NK-92 treated with Interleukin-12 subunit alpha and Interleukin-12 subunit beta, amount 100 ng/mL, for 24 hours (cell line): Measurements from ENCODE around the gene MUL1.
"Not testable (repeated sequence)": the region's sequence is repeated elsewhere in the genome, so short reads cannot be mapped to it uniquely, and the experiment has no call there.

Experiments
- DNase-seq: peaks from one replicate; lab custom pipeline; 2025; lab: John Stamatoyannopoulos, UW

MUL1 gene, protein sequence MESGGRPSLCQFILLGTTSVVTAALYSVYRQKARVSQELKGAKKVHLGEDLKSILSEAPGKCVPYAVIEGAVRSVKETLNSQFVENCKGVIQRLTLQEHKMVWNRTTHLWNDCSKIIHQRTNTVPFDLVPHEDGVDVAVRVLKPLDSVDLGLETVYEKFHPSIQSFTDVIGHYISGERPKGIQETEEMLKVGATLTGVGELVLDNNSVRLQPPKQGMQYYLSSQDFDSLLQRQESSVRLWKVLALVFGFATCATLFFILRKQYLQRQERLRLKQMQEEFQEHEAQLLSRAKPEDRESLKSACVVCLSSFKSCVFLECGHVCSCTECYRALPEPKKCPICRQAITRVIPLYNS

DNA sequence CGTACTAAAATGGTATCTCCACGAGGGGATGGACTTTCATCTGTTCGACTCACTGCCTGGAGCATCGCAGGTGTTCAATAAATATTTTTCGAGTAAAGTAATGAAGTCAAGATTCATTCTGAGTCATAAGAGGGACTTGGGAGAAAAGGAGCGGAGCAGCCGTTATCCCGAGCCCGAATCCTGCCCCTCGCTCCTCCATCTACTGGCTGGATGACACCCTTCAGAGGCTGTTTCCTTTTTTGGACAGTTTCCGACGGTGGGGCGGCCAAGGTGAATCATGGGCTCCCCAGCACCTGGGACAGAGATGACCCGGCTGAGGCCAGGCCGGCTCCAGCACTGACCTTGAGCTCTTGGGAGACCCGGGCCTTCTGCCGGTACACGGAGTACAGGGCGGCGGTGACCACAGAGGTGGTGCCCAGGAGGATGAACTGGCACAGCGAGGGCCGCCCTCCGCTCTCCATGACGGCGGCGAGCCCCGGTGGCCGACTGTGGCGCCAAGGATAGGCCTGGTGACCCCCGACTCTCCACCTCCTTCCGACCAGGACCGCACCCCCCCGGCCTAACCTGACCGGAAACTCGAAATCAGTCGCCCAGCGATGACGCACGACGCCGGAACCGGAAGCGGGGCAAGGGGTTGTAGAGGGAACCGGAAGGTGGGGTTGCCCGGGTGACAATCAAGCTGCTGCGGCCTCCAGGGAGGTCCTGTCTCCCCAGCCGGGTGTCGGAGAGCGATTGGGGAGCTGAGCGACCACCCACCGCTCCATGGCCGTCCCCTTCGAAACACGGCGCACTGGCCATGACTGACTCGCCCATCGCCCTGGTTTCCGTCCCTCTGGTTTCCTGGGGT, at the start of gene MUL1:
Gene MUL1, minus strand, starts transcription at position 588 of the 847 bp plus-strand sequence. Its CDS starts 127 bp downstream, at position 461.
- DNase-seq = peak; percentile 91

DNA sequence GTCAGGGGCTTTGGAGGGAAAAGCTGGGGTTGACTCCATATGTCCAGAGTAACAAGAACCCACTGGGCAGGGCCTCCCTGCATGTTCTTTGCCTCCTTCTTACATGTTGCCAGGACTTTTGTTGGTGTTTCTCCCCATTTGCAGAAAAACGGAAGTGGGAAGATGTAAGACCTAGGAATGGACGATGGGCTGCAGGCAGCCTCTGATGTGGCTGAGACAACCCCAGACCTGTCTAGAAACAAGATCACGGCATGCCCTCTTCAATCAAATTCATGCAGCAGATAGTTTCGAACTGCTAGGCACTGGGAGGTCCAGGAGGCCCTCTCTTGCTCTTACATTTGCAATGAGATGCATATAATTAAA, 47.8 kb upstream of the MUL1 start:
- DNase-seq = no peak

DNA sequence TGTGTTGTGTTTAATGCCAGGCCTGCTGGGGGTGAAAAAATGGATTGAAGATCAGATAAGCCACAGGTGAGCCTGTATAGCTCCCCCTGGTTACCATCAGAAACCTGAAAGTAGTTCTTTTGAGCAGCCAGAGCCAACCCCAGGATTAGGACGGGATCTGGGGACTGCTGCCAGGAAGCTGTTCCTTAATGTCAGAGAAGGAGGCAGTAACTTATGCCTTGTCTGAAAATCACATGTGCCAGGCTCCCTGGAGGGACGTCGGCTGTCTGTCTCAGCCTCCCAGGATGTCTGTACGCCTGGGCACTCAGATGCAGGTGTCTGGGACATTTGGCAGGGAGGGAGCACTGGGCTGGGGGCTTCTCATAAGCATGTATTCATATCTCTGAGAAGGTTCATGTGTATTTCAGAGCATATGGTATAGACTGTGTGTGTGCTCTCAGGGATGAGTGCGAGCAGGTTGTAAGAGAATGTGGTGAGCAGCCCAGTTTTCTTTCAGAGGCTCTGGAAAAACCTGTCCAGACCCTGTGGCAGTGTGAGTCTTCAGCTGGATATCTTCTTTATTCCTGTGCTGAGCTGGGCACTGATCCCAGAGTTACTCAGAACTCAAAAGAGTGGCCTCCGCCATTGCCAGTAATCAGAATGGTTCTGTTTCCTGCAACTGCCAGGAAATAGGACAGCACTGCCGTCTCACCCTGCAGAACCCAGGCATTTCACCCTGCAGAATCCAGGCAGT, 47.2 kb upstream of the MUL1 start:
- no peak for DNase-seq

DNA sequence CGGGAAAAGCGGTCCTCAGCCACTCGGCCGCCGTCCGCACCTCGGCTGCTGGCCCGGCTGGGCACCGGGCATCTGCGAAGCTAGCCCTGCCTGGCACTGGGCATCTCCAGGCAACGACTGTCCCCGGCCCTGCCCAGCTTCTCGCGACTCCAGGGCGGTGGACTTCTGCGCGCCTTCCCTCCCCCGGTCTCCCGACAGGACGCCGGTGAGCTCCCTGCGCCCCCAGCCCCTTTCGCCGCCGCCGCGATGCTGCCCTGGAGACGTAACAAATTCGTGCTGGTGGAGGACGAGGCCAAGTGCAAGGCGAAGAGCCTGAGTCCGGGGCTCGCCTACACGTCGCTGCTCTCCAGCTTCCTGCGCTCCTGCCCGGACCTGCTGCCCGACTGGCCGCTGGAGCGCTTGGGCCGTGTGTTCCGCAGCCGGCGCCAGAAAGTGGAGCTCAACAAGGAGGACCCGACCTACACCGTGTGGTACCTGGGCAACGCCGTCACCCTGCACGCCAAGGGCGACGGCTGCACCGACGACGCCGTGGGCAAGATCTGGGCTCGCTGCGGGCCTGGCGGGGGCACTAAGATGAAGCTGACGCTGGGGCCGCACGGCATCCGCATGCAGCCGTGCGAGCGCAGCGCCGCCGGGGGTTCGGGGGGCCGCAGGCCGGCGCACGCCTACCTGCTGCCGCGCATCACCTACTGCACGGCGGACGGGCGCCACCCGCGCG, 44.9 kb upstream of the MUL1 start:
- no peak for DNase-seq

DNA sequence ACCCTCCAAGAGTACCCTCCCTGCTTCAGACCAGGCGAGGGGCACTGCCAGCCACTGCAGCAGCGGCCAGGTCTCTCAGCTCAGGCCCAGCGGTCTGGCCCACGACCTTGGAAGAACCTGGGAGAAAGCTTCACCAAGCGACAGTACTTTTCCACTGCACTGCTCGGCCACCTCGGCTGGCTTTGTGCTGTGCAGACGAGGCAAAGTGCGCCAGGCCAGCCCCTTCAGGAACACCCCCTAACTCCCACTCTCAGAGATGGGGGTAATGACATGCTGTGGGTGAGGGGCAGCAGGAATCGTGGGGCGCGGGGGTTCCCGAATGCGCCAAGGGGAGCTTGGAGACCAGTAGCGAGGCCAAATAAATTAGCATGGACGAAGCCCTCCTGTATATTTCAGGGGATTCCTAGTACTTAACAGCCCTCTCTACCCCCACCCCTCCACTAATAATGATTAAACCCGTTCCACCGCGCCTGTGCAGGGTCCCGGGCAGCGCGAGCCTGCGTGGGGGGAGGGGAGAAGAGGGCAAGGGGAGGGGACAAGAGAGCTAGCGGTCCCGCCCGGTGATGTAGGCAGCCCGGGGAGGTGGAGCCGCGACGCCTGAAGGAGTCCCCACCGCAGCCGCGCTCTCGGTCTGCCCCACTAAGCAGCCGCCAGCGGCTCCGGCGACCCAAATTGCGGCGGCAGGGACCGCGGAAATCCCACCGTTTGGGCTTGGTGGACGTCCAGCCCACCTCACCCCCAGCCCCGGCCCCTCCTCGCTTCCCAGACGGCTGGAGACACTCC, 44.2 kb upstream of the MUL1 start, which contains the start of gene FAM43B:
Gene FAM43B, plus strand, starts transcription at position 629 of the 783 bp plus-strand sequence. CDS start 401 bp downstream, outside the sequence.
- DNase-seq = no peak

DNA sequence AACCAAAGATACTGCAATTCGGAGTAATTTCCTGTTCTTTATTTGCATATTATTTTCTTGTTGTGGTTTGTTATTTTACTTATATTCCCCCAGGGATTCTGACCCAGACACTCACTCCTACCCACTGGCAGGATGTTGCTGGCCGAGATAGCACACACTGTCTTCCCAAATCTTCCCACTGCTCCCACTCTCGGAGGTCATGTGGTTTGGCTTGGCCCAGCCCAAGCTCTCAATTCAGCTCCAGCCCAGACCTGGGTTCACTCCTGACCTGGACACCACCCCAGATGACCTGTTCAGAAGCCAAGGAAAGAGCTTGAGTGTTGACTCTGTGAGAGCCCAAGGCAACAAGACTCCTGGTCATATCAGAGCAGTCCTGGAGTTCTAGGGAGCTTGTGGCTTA, 43.2 kb upstream of the MUL1 start:
- no peak for DNase-seq

DNA sequence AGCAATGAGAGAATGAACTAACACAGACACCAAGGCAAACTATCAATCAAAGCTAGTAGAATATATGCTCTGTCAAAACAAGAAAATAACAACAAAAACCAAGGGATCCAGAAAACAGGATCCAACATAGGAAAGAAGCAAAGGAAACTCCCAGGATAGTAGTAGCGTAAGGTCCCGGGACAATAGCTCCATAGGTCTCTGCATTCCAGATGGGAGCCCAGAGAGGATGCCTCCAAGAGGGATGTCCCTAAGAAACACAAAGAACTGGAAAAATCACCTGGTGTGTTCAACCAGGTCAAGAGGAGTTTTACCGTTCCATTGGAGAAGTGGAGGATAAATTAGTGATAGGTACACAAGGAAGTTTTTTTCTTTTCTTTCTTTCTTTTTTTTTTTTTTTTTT, 38.7 kb upstream of the MUL1 start:
- DNase-seq = no peak

DNA sequence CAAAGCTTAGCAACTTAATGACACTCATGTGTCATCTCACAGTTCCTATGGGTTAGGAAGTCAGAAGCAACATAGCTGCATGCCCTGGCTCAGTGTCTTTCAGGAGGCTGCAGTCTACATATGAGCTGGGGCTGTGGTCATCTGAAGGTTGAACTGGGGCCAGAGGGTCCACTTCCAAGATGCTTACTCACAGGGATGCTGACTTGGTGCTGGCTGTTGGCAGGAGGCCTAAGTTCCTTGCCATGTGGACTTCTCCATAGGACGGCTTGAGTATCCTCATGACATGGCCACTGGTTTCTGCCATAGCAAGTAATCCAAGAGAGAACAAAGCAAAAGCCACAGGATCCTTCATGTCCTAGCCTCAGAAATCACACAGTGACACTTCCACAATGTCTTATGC, 32.3 kb upstream of the MUL1 start:
- DNase-seq = no peak

DNA sequence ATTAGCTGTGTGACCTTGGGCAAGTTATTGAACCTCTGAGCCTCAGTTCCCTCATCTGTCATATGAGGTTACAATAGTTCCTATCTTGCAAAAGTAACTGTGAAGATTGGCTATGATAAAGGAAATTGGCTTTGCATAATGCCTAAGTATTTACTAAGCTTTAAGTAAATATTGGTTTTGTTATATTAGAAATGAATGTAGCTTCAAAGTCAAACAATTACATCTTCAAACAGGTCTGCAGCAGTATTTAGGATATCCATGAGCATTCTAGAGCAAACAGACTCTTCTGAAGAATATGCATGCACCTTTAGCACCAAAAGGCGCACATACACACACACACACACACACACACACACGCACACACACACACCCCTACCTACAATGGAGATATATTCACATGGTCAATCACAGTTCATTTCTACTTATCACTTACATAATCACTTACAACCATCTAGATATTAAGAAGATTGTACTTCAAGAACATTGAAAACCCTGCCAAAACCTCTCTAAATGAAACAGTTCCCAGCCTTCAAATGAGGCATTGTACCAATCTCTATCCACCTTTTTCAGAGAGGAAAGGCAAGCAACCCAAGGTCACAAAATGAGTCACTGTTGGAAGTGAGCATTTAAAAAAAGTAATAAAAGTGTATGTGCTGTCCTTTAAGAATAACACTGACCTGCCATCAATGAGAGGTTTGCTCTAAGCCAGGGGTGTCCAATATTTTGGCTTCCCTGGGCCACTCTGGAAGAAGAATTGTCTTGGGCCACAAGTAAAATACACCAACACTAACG, 31.0 kb upstream of the MUL1 start:
- no peak for DNase-seq

DNA sequence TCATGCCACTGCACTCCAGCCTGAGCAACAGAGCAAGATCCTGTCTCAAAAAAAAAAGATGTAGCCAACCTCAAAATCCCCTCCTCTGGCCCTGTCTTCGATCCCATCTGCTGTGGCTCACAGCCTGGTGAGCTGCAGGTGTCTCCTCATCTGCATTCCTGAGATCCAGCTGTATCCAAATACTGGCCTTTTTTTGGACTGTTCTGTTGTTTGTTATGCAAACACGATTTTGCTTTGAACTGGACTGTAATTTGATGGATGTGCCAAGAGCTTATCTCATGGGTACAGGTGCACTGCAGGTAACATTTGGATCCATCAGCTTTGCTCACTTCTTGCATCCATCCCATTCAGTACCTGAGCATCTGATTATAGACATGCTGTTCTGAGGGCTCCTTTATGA, 30.3 kb upstream of the MUL1 start:
- DNase-seq = no peak

DNA sequence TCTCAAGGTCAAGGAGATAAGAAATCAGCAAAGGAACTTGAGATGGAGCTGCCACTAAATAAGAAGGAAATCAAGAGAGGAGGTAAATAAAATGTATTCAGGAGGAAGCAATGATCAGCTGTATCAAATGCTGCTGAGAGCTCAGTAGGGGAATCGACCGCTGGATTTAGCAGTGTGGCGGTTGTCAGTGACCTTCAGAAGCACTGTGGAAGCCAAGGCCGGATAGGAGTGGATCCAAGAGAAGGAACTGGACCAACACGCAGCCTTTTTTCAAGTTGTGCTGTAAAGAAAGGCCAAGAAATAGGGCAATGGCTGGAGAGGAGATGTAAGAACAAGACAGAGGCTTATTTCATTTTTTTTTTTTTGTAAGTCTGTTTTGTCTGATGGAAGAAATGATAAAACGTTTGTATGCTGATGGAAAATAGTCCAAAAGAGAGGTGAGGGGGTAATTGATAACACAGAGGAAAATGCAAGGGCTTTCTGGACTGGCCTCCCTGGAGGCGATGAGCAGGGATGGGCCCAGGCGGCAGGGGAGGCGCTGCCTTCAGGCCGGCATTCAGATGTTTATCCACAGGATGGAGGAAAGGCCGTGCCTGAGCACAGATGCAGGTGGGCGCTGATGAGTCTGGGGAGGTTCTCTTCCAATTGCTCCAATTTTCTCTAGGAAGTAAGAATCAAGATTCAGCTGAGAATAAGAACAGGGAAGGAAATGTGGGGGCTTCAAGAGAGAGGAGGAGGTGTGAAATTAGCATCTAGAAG, 26.9 kb upstream of the MUL1 start:
- DNase-seq = no peak

DNA sequence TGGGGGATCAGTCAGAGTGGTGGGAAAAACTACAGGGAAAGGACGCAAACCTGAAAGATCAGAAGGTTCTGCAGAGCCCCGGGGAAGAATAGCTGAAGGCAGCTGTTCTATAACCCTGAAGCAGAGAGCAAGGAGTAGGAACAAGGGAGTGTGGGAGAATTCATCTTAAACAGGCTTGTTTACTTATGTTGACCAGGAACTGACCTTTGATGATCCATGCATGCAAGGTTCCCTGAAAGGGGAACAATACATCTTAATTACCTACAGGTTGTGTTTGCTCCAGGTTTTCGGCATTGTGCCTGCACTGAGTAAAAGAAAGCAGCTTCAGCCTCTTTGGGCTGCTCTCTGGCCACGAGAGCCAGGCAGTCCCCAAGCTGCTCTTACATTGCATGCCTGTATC, 25.7 kb upstream of the MUL1 start:
- no peak for DNase-seq

DNA sequence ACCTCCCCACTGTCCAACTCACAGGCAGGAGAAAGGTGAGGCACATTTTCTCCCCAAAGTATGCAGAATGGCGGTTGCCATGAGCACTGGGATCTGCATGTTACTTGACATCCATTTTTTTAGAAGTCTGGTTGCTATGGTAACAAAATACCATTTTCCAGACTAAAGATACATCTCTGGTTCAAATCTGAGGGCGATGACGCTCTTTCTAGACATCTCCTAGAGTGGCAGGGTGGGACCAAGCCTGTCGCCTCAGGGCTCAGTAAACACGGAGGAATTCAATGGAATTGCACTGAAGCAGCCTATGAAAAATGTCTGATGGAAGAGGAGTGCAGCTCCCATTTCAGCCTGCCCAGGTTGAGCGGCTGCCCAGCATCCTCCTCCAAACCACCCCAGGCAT, 22.9 kb upstream of the MUL1 start:
- no peak for DNase-seq

DNA sequence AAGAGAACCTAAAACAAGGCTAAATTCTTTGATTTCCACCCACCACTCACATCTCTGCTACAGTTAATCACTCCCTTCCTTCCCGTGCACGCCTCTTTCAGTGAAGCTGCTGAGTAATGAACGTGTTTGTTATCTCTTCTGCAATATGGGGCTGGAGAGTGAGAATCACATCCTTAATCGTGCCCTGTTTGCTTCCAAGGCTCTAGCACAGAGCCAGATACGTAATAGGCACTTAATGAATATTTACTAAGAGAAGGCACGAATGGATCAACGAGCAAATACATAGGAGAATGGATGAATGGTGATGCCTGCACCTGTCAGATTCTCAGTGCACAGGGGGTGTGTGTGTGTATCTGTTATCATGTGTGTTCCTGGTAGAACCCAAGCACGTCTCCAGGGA, 22.4 kb upstream of the MUL1 start:
- no peak for DNase-seq

DNA sequence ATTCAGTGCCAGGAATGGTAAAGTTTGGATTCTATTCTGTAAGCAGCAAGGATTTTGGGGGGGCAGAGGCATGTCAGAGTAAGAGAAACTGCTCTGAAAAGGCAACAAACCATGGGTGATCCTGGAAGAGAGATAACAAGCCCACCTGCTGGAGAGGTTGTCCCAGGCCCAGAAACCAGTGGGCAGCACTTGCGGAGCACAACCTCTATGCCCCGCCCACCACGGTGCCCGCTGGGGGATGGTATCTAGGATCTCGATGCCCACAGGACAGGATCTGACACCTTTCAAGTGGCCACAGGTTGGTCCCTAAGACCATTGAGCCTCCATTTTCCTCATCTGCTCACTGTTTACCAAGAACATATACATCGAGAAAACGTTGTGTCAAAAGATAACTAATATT, 20.3 kb upstream of the MUL1 start:
- no peak for DNase-seq

DNA sequence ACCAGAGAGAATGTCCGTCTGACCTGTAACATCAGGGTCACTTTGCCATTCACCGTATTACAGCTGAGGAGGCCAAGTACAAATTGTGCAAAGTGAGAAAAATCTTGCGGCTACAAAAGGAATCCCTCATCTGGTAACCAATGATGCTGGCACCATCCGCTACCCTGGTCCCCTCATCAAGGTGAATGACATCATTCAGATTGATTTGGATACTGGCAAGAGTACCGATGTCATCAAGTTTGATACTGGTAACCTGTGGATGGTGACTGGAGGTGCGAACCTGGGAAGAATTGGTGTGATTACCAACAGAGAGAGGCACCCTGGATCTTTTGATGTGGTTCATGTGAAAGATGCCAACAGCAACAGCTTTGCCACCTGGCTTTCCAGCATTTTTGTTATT, 18.3 kb upstream of the MUL1 start:
- no peak for DNase-seq

DNA sequence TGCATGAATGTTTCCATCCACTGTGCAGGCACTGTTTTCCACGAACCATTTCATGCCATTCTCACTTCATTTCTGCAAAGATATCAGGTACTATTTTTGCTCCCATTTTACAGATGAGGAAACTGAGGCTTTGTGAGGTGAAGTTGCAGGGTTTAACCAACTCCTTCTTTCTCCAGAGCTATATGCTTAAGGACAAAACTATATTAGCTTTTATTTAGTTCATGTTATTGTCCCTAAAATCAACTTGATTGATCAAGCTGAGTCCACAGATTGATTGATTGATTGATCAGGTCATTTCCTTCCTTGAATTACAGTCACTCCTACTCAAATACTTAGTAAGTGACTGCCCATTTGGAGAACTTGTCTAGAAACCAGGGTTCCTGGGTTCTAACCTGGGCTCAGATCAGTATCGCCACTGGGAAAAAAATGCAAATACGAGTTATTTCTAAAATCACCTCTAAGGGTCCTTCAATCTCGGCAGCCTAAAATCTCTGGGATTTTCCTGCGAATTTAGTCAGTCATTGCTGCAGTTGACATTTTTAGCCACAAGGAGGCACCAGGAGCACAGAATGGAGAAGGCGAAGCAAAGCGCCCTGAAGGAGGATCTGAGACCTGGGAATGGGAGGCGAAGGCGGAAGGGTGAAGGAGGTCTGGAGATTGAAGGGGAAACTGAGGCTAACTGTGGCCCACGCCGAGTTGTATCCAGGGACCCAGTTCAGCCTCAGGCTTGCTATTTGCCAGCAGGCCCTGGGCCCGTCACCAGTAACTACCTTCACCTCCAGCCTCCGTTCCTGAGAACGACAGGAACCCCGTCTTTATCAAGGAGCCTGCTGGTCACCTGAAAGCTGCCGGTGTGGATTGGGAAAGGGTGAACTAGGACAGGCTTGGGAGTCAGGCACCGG, 14.3 kb upstream of the MUL1 start:
- DNase-seq = peak; percentile 31

DNA sequence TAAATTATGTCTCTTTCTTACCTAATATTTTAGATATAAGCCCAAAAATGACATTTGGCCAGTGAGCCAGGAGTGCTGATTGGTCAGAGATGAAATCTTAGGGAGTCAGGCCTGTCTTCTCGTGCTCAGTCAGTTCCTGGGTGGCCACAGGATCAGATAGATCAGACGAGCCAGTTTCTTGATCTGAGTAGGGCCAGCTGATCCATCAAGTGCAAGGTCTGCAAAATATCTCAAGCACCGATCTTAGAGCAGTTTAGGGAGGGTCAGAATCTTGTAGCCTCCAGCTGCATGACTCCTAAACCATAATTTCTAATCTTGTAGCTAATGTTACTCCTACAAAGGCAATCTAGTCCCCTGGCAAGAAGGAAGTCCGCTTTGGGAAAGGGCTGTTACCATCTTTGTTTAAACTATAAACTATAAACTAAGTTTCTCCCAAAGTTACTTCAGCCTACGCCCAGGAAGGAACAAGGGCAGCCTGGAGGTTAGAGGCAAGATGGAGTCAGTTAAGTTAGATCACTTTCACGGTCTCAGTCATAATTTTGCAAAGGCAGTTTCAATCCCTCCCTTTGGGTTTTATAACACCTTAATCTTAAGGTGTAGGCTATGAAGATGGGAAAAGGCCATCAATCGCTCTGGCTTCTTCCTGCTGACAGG, 11.8 kb upstream of the MUL1 start:
- not testable (repeated sequence) for DNase-seq
